Stimulated activated CD4-positive, alpha-beta T cell treated with anti-CD3 and anti-CD28 coated beads, Interleukin-4, amount 100 ng/mL, for 48 hours (primary cell): ENCODE measurements around the gene HCN1.

Source experiments
- DNase-seq, 2 donors: peaks; one replicate each; pipeline ENCODE4 v3.0.0-alpha.2; 2020; ENCODE audit warnings: low read depth in 2 of 2

The HCN1 gene

DNA sequence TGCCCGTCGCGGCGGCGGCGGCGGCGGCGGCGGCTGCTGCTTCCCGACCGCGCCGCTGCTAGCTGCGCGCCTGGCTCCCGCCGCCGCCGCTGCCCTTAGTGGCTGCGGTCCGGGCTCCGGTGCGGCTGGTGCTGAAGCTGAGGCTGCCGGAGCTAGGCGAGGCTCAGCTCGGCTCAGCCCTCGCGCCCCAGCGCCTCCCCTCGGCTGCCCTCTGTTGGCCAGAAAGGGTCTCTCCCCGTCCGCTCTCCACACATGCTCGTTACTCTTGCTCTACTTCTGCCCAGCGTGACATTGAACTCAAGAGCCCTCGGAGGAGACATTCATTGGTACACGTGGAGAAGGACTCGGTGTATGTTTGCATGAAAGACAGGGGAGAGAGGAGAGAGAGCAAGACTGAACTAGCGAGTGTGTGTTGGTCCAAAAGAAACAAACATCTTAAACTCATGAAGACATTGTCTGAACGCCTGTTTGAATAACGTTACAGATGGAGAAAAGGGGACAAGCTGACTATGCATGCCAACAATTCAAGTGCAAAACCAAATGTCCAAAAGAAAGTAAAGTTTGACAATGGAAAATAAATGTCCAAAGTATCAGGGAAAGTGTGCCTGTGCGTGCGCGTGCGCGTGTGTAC, at the start of gene HCN1:
Gene HCN1, minus strand, starts transcription at position 175 of the 631 bp plus-strand sequence.
- DNase-seq: peak; percentile 28 to 42

DNA sequence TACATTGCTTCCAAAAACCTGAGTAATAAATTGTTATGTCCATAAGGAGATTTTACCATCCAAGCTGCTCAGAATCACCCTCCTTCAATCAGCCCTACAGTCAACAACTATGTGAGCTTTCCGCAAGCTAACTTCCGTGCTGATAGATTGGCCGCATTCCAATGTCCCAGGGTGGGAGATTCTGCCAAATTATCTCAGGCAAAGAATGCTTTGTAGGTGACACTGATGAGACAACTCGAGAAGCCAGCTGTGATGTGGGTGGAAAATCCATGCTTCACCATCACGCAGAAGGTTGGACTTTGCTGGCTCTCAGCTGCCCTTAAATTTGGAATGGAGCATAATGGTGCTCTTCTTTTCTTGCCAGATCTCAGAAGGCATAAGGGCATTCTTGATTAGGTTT, 44.9 kb upstream of the HCN1 start:
- DNase-seq: no peak

DNA sequence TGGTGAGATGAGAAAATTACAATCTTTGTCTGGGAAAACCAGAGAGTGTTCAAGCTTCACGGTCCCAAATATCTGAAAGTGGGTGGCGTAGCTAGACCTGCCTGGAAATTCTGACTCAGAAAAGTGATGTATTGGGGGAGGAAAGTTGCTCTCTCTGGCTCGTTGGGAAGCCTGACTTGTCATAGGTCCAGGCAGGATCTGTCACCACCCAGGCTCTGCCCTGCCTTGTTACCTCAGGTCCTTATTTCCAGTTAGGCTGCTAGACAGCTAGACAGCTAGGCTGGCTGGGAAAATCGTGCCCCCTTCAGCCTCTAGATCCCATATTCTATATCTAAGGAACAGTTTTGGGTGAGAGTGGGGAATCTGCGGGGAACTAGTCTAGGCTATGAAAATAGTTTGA, 41.0 kb upstream of the HCN1 start:
- DNase-seq: no peak

DNA sequence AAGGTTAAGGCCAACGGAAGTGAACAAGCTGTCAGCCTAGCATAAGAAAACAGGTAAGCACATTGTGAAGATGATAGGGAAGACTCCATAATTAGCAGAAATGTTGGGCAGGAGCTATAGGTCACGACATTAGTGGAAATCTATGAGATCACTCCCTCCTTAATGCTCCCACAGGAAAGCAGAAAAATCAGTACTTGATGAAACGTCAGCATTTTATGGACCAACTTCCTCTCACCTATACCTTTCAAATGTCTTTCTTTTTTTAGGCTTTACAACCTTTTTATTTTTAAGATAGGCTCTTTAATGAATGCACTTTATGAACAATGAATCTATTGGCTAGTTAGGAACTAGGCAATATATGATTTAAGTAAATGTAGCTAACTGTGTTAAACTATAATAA, 29.4 kb upstream of the HCN1 start:
- DNase-seq: no peak

DNA sequence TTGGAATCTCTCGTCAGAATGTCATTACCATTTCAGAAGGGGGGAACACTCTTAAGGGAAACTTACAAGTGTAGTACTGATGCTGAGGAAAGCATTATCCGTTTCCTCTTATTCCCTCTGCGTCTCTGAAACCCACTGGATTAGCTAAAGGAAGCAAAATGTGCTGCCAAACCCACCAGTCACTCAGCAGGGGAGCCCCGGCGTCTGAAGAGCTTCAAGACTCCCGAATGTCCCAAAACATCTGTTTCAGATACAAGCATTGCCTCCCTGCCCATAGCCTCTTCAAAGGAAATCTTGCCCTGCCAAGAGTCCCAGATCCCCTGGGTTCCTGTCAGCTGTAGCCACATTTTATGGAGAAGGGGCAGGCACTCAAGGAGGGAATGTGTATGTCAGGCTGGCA, 1.0 kb upstream of the HCN1 start:
- DNase-seq: no peak

DNA sequence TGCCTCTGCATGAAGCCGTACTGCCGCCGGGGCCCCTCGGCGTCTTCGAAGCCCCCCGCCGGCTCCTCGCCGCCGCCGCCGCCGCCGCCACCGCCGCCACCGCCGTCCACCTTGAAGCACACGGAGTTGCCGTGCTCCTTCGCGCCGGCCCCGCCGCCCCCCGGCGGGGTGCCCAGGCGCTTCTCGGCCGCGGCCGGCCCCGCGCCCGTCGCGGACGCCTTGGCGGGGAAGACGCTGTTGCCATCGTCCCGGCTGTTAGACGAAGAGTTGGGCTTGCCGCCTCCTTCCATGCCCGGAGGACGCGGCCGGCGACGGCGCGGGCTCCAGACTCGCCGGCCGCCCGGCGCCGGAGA, 400 bp downstream of the HCN1 start:
- DNase-seq: no peak

DNA sequence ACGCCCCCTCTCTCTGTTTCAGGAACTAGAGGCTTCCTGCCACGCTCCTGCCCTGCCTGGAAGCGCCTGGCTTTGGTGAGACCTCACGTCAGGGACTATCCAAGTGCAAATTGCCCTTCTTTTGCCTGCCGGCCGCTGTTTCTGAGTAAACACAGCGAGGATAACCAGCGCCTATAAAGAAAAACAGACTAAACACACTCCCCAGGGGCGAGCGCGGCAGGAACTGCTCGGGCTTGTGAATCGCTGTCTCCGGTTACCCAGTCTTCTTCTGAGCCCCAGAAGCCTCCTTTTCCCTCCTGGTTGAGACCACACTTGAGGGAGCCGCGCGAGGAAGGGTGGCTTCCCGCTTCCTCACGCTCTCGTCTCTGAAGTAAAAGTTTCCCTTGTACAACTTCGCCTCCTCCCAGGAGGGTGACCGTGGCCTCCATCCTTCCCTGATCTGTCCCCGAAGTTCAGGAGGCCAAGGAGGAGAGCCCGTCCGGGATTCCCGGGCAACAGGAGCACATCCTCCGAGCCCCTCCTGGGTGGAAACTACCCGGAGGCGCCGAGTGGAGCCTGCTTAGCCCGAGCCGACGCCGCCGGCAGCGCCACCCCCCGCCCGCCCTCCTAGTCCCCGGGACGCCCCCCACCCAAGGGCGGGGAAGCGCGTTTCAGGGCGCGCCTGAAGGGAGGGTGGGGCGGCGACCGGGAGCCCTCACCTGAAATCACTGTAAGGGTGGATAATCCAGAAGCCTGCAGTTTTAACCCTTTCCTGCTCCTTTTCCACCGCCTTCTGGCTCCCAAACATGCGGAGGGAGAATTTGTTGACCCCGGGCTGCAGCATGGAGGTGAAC, 993 bp downstream of the HCN1 start:
- no peak for DNase-seq

DNA sequence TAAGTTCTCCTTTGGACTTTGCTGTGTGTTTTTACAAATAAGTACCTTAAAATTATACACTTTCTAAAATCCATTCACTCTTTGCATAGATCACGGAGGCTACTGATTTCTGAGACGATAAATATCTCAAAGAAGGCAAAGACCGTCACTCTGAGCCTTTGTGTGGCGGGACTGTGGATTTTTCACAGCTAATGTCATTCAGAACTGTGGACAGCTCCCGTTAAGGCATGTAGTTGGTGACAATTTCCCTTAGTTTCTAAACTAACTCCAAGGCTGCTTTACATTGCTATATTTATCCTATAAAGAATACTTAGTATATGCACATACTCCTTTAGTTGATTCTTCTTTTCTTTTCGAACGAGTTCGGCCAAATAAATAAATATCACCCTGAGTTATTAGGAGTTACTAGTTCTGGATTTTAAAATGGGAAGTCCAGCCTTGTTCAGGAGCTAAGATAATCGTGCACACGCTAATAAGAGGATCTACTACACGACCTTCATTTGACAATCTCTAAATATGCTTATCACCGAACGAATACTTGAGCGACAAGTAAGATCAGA, 1.8 kb downstream of the HCN1 start:
- no peak for DNase-seq

DNA sequence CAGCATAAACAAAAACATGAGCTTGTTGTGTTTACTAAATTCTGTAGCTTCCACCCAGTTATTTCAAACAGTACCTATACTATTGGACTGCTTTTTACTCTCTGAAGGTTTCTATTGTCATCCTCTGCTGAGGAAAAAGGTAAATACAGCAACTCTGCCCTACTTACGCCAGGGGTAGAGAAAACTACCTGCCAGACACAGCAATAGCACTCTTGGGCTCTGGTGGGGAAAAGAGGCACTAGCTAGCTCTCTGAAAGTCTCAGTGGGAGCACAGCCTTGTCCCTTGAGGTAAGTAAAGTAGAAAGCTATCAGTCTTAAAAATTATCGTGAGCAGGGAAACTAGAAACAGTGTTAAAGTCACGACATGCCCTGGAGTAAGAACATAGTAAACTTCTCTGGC, 3.7 kb downstream of the HCN1 start:
- no peak for DNase-seq

DNA sequence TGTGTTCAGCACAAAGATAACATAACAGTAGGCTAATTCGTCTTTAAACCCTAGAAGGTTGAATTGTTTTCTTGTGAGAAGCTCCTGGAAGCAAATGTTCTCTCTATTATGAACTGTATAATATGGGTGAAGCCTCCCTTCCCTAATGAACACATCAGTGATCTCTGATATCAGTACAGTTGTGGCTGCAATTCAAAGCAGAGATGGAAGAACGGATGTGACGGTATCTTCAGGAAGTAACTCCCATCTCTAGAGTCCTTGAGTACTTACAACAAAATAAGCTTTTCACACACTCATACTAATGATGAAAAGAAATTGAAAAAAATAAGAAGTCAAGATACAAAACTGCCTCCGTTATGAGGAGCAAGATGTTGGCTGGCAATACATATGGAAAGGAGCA, 4.5 kb downstream of the HCN1 start:
- DNase-seq: no peak

DNA sequence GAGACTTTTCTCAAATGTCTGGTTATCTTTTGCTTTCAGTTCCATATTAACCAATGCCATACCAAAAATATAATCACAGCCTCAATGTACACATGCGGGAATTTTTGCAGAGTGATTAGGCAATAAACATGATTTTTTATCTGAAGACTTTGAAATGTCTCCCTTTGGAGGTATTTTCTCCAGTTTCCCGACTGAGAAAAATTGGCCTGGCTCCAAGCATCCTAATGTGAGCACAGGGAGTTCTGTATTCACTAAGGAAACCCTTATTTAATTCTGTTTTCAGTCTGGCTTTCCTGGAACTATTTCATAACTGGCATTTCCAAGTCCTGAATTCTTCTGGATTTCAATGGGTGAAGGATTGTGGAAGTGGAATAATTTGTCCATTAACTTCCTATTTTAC, 8.5 kb downstream of the HCN1 start:
- DNase-seq: no peak

DNA sequence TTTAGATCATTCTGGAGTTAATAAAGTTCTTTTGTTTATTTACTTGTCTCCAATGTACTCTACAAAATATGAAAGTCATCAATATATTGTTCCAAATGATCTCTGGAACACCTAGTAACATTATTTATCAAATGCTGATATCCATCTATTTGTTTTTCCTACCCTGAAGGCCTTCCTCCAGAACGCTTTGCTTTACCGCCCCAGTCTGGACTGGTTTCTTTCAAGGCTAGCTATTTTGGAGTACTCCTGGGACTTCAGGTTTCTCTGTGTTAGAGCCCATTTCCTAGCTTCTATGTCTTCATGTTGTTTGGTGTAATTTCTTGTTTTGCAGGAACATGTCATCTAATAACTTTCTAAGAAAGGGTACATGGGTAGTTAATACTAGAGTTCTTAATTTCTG, 9.6 kb downstream of the HCN1 start:
- no peak for DNase-seq

DNA sequence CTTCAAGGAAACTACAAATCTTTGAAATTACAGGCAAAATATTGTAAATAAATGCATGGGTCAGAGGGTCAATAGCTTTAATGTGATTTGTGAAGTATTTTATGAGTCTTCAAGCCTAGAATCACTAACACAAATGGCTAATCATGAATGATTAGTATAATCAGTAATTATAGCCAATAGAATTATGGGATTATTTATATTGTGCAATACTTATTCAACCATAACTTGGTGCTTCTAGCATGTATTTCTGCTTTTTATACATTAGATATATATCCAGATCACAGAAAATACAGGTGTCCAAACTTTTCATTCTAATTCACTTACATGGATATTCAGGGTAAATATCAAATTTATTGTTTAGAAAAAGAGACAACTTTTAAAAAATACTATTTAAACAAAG, 12.1 kb downstream of the HCN1 start:
- DNase-seq: no peak

DNA sequence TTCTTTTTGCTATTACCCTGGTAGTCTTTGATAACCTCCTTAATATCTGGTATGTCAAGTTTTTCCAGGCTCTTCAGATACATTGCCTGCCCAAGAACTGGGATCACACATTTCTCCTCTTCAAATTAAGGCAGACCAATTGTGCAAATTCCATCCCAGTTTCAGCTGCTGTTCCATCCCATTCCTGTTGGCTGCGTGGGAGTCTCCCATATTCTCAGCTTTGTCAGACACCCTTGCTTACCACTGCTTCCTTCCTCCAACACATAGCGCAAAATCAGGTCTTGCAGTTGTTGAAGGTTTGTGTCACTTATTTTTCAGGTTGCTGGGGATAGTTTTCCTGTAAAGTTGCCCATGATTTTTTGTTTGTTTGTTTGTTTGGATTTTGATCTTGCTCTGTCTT, 15.2 kb downstream of the HCN1 start:
- DNase-seq: no peak

DNA sequence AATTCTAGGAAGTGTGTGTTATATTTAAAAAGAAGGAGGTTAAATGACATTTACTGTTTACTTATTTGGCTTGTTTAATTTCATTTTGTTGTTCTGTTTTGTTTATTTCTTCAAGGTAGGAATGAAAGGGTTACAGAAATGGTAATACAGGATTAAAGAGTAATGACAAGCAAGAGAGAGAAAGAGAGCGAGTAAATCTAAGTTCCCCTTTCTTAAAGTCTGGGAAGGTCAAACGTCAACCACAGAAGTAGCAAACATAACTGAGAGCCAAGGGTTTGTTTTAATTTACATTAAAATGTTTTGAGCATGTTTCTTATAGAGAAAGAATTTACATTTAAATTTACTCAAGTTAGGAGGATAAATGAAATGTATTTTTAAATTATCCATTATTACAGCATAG, 18.7 kb downstream of the HCN1 start:
- DNase-seq: no peak

DNA sequence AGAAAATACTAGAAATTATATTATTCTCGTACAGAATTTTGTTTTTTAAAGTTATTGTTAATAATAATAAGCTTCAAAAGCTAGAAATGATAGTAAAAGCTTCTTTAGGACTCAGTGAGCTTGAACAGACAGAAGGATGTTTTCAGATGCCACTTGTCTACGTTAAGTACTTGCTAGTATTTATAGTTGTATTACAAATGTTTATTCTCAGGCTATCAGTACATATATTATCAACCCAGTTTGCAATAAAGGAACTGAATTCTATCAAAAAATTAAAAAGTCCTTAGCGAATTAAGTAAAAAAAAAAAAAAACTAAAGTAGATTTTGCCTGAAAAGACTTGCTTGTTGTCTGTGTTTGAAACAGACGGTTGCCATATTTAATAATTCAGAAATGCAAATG, 23.9 kb downstream of the HCN1 start:
- DNase-seq: no peak

DNA sequence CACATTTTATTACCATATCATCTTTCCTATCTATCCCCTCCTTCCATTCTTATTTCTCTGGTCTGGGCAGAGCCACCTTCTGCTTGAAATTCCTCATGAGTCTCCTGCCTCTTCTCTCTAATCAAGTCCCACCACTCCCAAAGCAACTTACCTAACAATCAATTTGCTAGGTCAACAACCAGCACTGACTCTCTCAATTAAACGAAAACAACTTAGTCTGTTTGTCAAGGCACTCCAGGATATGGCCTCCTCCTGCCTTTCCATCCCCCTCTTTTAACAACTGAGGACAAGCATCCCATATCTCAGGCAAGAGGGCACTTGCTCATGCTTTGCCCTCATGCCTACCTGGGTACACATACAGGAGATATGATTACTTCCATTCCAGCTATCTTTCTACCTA, 47.4 kb downstream of the HCN1 start:
- DNase-seq: no peak

DNA sequence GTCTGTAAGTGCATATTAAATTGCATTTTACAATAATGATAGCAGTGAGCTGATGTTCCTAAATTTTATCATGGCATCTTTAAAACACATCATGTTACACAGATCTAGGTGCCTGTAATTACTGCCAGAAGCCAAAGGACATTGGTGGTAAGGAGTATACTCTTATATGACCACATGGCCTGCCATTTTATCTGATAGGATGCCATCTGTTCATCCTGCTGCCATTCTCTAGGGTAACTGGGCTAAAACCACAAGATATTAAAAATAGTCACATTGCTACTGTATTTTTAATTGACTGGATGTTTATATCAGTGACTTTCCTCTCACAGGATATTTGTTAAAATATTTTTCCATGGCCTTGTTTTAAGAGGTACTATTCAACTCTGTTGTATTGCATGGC, 53.1 kb downstream of the HCN1 start:
- no peak for DNase-seq

DNA sequence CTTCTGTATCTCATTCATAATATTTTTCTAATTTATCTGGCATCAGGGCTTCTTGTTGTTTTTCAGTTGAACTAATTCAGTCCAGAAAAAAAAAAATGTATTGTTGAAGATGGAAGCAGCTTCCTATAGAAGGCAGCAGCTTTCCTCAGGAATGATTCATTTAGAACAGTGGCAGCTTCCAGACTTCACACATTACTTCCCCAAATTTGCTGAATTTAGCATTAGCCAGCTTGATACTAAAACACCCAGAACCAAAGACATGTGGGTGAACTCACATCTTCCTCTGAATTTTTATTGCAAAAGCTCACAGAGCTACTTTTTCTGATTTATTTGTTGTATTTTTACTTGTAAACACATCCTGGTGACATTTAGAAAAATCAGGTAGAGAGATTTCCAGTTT, 53.8 kb downstream of the HCN1 start:
- DNase-seq: no peak

DNA sequence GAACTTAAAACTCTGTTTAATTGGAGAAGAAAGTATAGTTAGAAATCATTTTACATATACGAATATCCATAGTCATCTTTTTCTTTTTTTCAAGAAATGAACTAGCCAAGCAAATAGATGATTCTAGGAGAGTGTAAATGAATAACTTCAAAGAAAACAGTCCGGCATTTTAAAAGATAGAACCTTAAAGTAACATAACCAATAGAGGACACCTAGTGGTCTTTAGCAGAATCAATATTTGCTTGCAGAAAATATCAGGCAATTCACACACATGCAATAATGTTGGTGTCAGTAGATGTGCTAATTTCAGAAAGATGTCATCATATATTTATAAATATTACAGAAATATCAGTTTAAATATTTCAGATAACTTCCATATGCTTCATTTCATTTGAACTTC, 57.1 kb downstream of the HCN1 start:
- no peak for DNase-seq

DNA sequence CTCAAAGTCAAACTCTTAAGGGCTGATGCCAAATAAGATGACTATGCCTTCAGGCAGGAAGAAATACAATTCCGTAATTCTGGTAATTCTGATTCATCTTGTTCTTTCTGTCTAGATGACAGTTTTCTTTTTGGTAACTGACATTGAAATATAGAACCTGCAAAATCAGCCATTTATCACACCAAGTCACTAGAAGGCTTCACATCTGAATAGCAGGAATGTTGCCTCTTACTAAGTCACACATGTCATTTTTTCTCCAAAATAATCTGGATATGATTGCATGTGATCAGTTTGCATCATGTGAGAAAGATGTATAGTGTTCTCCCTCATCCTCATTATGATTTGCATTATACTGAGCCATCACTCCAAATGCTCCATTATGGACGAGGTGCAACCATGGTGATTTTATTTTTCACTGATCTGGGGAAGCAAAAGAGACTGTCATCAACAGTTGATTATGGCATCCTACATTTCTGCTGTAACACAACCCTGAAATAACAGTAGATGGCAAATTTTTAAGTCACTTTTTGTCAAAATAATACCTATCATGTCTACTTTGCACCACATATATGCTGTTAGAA, 69.0 kb downstream of the HCN1 start:
- DNase-seq: no peak

DNA sequence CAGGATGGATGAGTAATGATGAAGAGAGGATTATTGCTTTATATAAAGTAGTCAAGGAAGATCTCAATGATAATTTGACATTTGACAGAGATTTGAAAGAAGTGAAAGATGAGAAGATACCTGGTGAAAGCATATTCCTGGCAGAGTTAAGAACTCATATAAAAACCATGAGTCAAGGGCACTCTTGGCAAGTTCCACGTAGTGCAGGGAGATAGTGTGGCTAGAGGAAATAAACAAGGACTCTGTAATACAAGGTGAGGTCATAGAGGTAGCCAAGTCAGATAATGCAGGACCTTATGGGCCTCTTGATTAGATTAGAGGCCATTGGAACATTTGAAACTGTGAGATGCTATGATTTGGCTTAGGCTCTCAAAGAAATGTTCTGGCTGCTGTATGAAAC, 72.3 kb downstream of the HCN1 start:
- DNase-seq: no peak

DNA sequence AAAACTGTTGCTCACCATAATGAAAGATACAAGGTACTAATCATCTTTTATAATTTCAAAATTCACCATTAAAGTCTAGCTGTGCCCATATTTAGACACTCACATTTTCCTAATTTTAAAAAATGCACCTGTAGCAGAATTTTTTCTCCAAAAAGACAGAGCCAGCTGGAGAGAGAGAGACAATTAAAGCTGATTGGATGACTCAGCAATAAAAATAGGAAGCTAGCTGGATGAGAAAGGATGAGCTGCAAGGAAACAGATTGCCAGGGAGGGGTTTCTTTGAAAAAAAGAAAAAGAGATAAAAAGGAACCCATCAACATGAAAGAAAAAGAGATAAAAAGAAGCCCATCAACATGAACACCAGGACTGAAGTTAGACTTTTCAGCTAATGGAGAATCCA, 73.8 kb downstream of the HCN1 start:
- no peak for DNase-seq
